Activated B cell treated with CpG ODN at 0.5 μM for 24 hours (primary cell): ENCODE results near the gene SLC51A. TPM values are rescaled to one million over a fixed set of nuclear protein-coding genes. Genes with fewer than 3 reads are reported as not detected.
A peak's percentile ranks its signal among the peaks of the same experiment; 100 is the strongest.

Experiments
- ATAC-seq: fragments of 200-7000 bp; cut with Tn5 transposase; one replicate; pipeline ENCODE4 v1.10.0; 2021; ENCODE audit warnings: low read depth, mild to moderate bottlenecking, moderate library complexity
- CTCF ChIA-PET: fragments of 350-600 bp; sonication (Branson Sonifier 250); formaldehyde crosslinking; loops from one replicate; lab custom pipeline; 2021; ENCODE audit warnings: antibody characterized with exemption; lab: Charles Lee
- POLR2A ChIA-PET: fragments of 350-600 bp; sonication (Branson Sonifier 250); formaldehyde crosslinking; loops from one replicate; lab custom pipeline; 2021; ENCODE audit warnings: antibody characterized with exemption; lab: Charles Lee
- DNase-seq: peaks from one replicate; pipeline ENCODE4 v3.0.0; 2022
- H3K27ac Mint-ChIP-seq: one replicate; pipeline ENCODE4 v1.8.0; 2020; ENCODE audit warnings: mixed read lengths
- H3K27me3 Mint-ChIP-seq: one replicate; pipeline ENCODE4 v1.8.0; 2021; ENCODE audit warnings: mixed read lengths
- H3K36me3 Mint-ChIP-seq: one replicate; pipeline ENCODE4 v1.8.0; 2021; ENCODE audit warnings: low read depth, mixed read lengths
- H3K4me1 Mint-ChIP-seq: one replicate; pipeline ENCODE4 v1.8.0; 2021; ENCODE audit warnings: mixed read lengths
- H3K4me3 Mint-ChIP-seq: one replicate; pipeline ENCODE4 v1.8.0; 2020; ENCODE audit warnings: mild to moderate bottlenecking, mixed read lengths
- H3K9me3 Mint-ChIP-seq: one replicate; pipeline ENCODE4 v1.8.0; 2020; ENCODE audit warnings: mixed read lengths
- intact Hi-C: fragments of 100-400 bp; cut with micrococcal nuclease; formaldehyde crosslinking; loops from one replicate; pipeline ENCODE4 v1.15.1; 2024
- total RNA-seq: library from RNA; stranded (reverse); gene quantifications from 2 replicates; pipeline ENCODE4 v1.2.3, GENCODE V29; 2022
- TF ChIP-seq, protein P1 (sequence below): fragments of 200-600 bp; IDR thresholded peaks from one replicate; pipeline ENCODE4 v1.8.0; 2022; ENCODE audit warnings: antibody characterized with exemption, mild to moderate bottlenecking

SLC51A gene
- total RNA-seq, 1 donor from 2014 or later: not detected

DNA sequence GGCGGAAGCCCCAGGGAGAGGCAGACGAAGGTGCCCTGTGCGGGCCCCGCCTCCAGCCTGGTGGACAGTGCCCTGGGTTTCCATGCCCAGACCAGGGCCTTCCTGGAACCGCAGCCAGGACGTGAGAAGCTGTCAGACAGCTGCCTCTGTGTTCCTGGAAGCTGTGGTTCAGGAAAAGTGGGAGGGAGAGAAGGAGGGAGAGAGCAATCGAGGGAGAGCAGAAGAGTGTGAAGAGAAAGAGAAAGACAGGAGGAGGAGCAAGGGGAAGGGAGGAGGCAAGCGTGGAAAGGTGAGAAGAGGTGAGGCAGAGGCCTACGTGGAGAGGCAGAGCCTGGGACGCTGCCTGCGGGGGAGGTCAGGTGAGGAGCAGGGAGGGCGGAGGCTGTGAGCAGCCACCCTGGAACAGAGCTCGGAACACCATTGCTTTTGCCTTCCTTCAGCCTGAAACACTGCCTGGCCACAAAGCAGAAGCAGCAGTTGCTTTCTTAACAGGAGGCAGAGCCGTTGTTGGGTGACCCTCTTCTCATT, 23.7 kb upstream of the SLC51A start:
- Mint-ChIP-seq H3K27me3 (no peaks in the 10 kb centered on the region), H3K27ac (peak overlapping the region; percentile 98), H3K9me3 (no peaks in the 10 kb centered on the region), H3K4me3 (peak overlapping the region; percentile 70), H3K4me1 (peaks cover 60% of the 10 kb centered on the region), H3K36me3 (no peaks in the 10 kb centered on the region)
- CTCF ChIA-PET: interaction anchor here (0.8 to 4.8 kb wide), 7 partner anchors 13 to 119 kb away, joined by 3 to 93 read pairs (median 5); partner anchors contain the start of gene TFRC
- TF ChIP-seq, protein P1, sequence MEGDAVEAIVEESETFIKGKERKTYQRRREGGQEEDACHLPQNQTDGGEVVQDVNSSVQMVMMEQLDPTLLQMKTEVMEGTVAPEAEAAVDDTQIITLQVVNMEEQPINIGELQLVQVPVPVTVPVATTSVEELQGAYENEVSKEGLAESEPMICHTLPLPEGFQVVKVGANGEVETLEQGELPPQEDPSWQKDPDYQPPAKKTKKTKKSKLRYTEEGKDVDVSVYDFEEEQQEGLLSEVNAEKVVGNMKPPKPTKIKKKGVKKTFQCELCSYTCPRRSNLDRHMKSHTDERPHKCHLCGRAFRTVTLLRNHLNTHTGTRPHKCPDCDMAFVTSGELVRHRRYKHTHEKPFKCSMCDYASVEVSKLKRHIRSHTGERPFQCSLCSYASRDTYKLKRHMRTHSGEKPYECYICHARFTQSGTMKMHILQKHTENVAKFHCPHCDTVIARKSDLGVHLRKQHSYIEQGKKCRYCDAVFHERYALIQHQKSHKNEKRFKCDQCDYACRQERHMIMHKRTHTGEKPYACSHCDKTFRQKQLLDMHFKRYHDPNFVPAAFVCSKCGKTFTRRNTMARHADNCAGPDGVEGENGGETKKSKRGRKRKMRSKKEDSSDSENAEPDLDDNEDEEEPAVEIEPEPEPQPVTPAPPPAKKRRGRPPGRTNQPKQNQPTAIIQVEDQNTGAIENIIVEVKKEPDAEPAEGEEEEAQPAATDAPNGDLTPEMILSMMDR: no peak
- peak; percentile 45 for ATAC-seq
- DNase-seq: no peak
- POLR2A ChIA-PET: interaction anchor here (0.7 to 7.8 kb wide), 15 partner anchors 9 to 120 kb away, joined by 3 to 116 read pairs (median 5); partner anchors contain the start of gene PCYT1A
- intact Hi-C loops: loop anchor here (1.0 to 10.0 kb wide), 6 partner anchors 13 to 288 kb away; partner anchors contain the start of genes TFRC and TNK2

DNA sequence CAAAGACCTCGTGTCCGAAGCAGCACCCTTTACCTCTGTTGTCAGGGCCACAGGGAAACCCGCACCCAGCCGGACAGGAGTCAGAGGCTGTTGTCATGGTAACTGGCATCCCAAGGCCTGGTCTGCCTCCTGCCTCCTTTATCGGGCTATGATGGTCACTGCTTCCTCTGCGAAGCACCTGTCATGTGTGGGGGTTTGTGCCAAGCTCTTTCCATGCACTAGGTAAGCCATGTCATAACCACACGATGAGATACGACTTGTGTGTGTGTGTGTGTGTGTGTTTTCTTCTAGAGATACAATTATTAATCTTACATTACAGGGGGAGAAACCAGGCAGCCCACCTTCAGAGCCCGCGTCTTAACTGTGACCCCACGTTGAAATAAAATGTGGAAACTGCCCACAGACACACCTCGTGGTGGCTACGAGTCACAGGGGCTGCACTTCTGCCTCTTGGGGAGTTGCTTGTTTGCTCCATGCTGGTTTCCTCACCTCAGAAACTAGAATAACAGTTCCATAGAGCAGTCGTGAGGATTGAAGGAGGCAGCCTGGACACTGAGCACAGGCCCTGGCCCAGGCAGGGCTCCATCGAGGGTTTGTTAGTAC, 23.1 kb upstream of the SLC51A start:
- intact Hi-C loops: loop anchor here (10.0 kb wide), 1 partner anchor 288 kb away; the partner anchor contains the start of gene TNK2

DNA sequence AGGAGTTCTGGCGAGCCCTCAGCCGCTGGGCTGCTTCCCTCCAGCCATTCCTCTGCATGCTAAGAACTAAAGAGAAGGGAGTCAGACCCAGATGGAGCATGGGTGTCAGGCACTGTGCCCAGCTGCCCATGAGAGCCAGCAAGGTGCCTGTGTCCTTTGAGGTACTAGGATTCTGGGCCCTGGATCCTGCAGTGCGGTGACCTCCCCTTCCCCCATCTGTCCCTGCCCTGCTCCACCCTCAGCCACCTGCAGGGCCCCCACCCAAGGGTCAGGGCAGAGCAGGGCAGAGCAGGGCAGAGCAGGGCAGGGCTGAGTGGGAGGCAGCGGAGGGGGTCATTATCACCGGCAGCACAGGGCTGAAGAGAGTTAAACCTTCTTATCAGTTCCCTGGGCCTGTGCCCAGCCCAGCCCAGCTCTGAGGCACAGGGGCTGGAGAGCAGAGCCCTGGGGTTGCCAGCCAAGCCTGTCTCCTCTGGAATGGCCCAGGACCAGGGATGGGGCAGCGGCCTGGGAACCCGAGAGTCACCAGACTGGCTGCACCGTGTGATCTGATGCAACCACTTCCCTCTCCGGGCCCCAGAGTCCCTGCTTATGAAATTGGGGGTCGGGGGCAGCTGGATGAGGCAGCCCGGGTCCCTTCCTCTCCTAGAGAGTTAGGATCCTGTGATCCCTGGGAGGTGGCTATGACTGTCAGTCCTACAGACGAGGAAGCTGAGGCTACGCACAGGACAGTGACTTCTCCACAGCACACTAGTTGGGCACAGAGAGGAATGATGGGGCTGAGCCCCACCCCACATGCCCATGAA, 22.4 kb upstream of the SLC51A start:
- Mint-ChIP-seq H3K27me3 (no peaks in the 10 kb centered on the region), H3K9me3 (no peaks in the 10 kb centered on the region), H3K36me3 (no peaks in the 10 kb centered on the region), H3K27ac (peak overlapping the region; percentile 98), H3K4me1 (peaks cover 55% of the 10 kb centered on the region), H3K4me3 (no peak overlapping the region)
- intact Hi-C loops: loop anchor here (10.0 kb wide), 1 partner anchor 289 kb away; the partner anchor contains the start of gene TNK2
- CTCF ChIA-PET: interaction anchor here (1.0 to 4.8 kb wide), 4 partner anchors 14 to 171 kb away, joined by 3 to 93 read pairs (median 6); partner anchors contain the start of gene TFRC
- POLR2A ChIA-PET: interaction anchor here (0.8 to 7.8 kb wide), 7 partner anchors 13 to 130 kb away, joined by 3 to 116 read pairs (median 16); no protein-coding TSS in a partner anchor
- no peak for ATAC-seq
- no peak for DNase-seq
- TF ChIP-seq, protein P1: no peak

More for the DNA sequence above, 23.1 kb upstream of the SLC51A start:
- POLR2A ChIA-PET: interaction anchor here (0.7 to 7.8 kb wide), 12 partner anchors 10 to 120 kb away, joined by 3 to 116 read pairs (median 5); partner anchors contain the start of gene PCYT1A
- H3K9me3 Mint-ChIP-seq: no peaks in the 10 kb centered on the region
- DNase-seq (no peak), ATAC-seq (no peak)
- H3K4me3 Mint-ChIP-seq: peak overlapping the region; percentile 70
- H3K27ac Mint-ChIP-seq: peak overlapping the region; percentile 98
- H3K27me3 Mint-ChIP-seq: no peaks in the 10 kb centered on the region
- TF ChIP-seq, protein P1: no peak
- H3K36me3 Mint-ChIP-seq: no peaks in the 10 kb centered on the region
- peaks cover 57% of the 10 kb centered on the region for H3K4me1 Mint-ChIP-seq
- CTCF ChIA-PET: interaction anchor here (0.8 to 4.8 kb wide), 6 partner anchors 13 to 119 kb away, joined by 3 to 93 read pairs (median 6); partner anchors contain the start of gene TFRC

DNA sequence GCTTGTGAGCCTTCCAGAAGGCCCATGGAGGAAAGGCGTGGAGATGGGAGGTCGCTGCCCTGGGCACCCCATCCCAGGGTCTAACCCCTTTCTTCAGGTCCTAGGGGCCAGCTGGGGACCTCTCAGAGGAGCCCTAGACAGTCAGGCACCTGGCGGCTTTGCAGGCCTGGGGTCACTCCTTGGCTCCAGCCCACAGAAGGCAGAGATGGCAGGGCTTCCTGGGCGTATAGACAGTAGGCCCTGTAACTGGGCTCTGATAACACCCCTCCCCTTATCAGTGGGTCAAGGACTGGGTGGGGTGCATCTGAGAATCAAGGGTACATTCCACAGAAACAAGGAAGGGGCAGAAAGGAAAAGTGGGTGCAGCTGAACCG, 21.8 kb upstream of the SLC51A start:
- CTCF ChIA-PET: interaction anchor here (1.0 to 4.8 kb wide), 3 partner anchors 14 to 171 kb away, joined by 3 to 93 read pairs (median 7); no protein-coding TSS in a partner anchor
- H3K36me3 Mint-ChIP-seq: no peaks in the 10 kb centered on the region
- TF ChIP-seq, protein P1: no peak
- H3K4me3 Mint-ChIP-seq: no peak overlapping the region
- H3K9me3 Mint-ChIP-seq: no peaks in the 10 kb centered on the region
- ATAC-seq: no peak
- POLR2A ChIA-PET: interaction anchor here (0.7 to 7.8 kb wide), 5 partner anchors 14 to 130 kb away, joined by 3 to 116 read pairs (median 3); no protein-coding TSS in a partner anchor
- H3K4me1 Mint-ChIP-seq: peaks cover 49% of the 10 kb centered on the region
- intact Hi-C loops: loop anchor here (10.0 kb wide), 1 partner anchor 290 kb away; the partner anchor contains the start of gene TNK2
- no peaks in the 10 kb centered on the region for H3K27me3 Mint-ChIP-seq
- peak overlapping the region; percentile 59 for H3K27ac Mint-ChIP-seq
- DNase-seq: no peak
